OCI-LY3 (cell line): ENCODE results near the gene CLDN14.

ENCODE experiments used
- H2AFZ ChIP-seq: fragments of 200-600, 300-600 bp; shearing (Covaris generic); 2 replicates; pipeline ENCODE4 v1.6.0; 2014; ENCODE audit warnings: antibody characterized with exemption, low read depth, low read length
- H3K27ac ChIP-seq: fragments of 200-600, 300-600 bp; sonication (generic); 2 replicates; pipeline ENCODE4 v1.5.1; 2014; ENCODE audit warnings: mild to moderate bottlenecking, low read length, moderate library complexity, mixed read lengths
- H3K27me3 ChIP-seq: fragments of 200-600, 300-600 bp; sonication (generic); 2 replicates; pipeline ENCODE4 v1.6.1; 2014; ENCODE audit warnings: low read depth, low read length, mixed read lengths
- H3K36me3 ChIP-seq: fragments of 200-600, 300-600 bp; sonication (generic); replicated peaks from 2 replicates; pipeline ENCODE3; 2014; ENCODE audit warnings: low read depth, low read length, mixed read lengths
- H3K4me1 ChIP-seq: fragments of 300-600, 200-600 bp; sonication (generic); 2 replicates; pipeline ENCODE4 v1.6.1; 2014; ENCODE audit warnings: low read length, mixed read lengths
- H3K4me2 ChIP-seq: fragments of 200-600, 300-600 bp; sonication (generic); 2 replicates; pipeline ENCODE4 v1.6.1; 2014; ENCODE audit warnings: low read length, mixed read lengths
- H3K4me3 ChIP-seq: fragments of 300-600, 200-600 bp; sonication (generic); 2 replicates; pipeline ENCODE4 v1.5.1; 2014; ENCODE audit warnings: antibody characterized with exemption, mild to moderate bottlenecking, low read length, moderate library complexity
- H3K79me2 ChIP-seq: fragments of 300-600, 200-600 bp; shearing (Covaris generic); 2 replicates; pipeline ENCODE4 v1.6.1; 2014; ENCODE audit warnings: mild to moderate bottlenecking, low read length, mixed read lengths
- H3K9ac ChIP-seq: fragments of 300-600, 200-600 bp; shearing (Covaris generic); 2 replicates; pipeline ENCODE4 v1.6.0; 2014; ENCODE audit warnings: mild to moderate bottlenecking, low read length, moderate library complexity
- H3K9me3 ChIP-seq: fragments of 200-600, 300-600 bp; shearing (Covaris generic); 2 replicates; pipeline ENCODE4 v1.6.1; 2014; ENCODE audit warnings: low read length, mixed read lengths; ENCODE audit not compliant: insufficient read depth
- H4K20me1 ChIP-seq: fragments of 200-600, 300-600 bp; sonication (generic); 2 replicates; pipeline ENCODE4 v1.6.1; 2016; ENCODE audit warnings: low read length, mixed read lengths; ENCODE audit not compliant: insufficient read depth
- EZH2phosphoT487 ChIP-seq: fragments of 200-600 bp; shearing (Covaris generic); IDR thresholded peaks from 2 replicates; pipeline ENCODE4 v1.6.1; 2018; ENCODE audit warnings: antibody characterized with exemption, mixed run types, low read depth
- TF ChIP-seq, protein P1 (sequence below): fragments of 200-600, 300-600 bp; sonication (generic); IDR thresholded peaks from 2 replicates; pipeline ENCODE4 v1.5.1; 2014; ENCODE audit warnings: antibody characterized with exemption, low read length, low read depth

CLDN14 gene

DNA sequence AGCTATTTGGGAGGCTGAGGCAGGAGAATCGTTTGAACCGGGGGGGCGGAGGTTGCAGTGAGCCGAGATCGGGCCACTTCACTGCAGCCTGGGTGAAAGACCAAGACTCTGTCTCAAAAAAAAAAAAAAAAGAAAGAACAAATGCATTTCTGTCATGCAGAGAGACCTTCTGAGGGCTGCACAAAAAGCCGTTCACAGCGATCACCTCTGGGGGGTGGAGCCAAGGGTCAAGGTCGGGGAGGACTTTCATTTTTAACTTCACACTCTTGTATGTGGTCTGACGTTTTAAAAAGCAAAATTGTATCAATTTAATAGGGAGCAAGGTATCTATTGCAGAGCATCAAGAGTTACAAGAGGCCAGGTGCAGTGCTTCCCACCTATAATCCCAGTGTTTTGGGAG lies 26.6 kb upstream of the CLDN14 start:
- no peaks in the 10 kb centered on the region for H4K20me1 ChIP-seq
- no peak overlapping the region for H3K4me2 ChIP-seq

DNA sequence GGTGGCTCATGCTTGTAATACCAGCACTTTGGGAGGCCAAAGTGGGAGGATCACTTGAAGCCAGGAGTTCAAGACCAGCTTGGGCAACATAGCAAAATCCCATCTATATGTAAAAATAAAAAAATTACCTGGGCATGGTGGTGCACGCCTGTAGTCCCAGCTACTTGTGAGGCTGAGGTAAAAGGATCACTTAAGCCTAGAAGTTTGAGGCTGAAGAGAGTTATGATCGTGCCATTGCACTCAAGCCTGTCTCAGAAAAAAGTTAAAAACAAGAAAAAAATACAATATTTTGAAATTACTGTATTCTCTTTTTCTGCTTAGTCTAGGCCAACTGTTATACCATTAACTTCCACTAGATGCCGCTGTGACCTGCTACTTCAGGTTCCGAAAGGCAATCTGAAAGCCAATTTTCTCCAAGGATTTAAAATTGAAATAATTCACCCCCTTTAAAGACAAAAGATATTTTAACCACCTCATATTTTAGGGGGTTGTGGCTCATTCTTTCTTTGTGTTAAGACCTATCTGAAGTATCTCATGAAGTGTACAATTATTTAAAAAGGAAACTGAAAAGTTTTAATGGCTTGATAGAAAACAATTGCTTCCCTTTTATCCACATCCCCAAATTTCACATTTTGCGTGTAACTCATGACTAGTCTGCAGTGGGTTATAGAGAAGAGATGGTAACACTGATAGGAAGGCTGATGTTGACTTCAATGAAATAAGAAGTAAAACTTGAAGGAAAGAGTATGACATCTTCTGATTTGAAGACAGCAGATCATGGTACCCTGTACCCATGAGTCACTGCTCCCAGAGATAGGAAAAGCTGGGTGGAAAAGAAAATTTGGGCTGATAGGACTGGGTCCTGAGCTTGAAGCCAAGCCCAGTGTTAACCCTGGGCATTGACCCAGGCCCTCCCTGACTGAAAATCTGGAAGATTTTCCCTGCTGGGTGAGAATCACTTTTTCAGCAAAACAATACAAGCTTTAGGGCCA lies 24.4 kb upstream of the CLDN14 start:
- H3K79me2 ChIP-seq = no peaks in the 10 kb centered on the region
- H3K36me3 ChIP-seq = peaks cover 17% of the 10 kb centered on the region
- H3K4me3 ChIP-seq = no peak overlapping the region
- H3K4me2 ChIP-seq = peak overlapping the region; percentile 34
- peaks cover 26% of the 10 kb centered on the region for H3K4me1 ChIP-seq
- H3K9ac ChIP-seq = peak overlapping the region; percentile 46
- no peak overlapping the region for H2AFZ ChIP-seq
- H3K27ac ChIP-seq = peak overlapping the region; percentile 67
- H3K27me3 ChIP-seq = no peaks in the 10 kb centered on the region
- H3K9me3 ChIP-seq = no peaks in the 10 kb centered on the region
- no peaks in the 10 kb centered on the region for H4K20me1 ChIP-seq
- TF ChIP-seq, protein P1, sequence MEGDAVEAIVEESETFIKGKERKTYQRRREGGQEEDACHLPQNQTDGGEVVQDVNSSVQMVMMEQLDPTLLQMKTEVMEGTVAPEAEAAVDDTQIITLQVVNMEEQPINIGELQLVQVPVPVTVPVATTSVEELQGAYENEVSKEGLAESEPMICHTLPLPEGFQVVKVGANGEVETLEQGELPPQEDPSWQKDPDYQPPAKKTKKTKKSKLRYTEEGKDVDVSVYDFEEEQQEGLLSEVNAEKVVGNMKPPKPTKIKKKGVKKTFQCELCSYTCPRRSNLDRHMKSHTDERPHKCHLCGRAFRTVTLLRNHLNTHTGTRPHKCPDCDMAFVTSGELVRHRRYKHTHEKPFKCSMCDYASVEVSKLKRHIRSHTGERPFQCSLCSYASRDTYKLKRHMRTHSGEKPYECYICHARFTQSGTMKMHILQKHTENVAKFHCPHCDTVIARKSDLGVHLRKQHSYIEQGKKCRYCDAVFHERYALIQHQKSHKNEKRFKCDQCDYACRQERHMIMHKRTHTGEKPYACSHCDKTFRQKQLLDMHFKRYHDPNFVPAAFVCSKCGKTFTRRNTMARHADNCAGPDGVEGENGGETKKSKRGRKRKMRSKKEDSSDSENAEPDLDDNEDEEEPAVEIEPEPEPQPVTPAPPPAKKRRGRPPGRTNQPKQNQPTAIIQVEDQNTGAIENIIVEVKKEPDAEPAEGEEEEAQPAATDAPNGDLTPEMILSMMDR = peak; percentile 82
- TF ChIP-seq EZH2phosphoT487 = no peak

More for the DNA sequence above, 26.6 kb upstream of the CLDN14 start:
- H3K9me3 ChIP-seq = no peaks in the 10 kb centered on the region
- H3K4me1 ChIP-seq = peaks cover 38% of the 10 kb centered on the region
- H3K27ac ChIP-seq = no peak overlapping the region
- H2AFZ ChIP-seq = no peak overlapping the region
- H3K9ac ChIP-seq = no peak overlapping the region
- H3K4me3 ChIP-seq = no peak overlapping the region
- TF ChIP-seq EZH2phosphoT487 = no peak
- TF ChIP-seq, protein P1 = no peak
- peaks cover 35% of the 10 kb centered on the region for H3K36me3 ChIP-seq
- H3K79me2 ChIP-seq = no peaks in the 10 kb centered on the region
- no peaks in the 10 kb centered on the region for H3K27me3 ChIP-seq

DNA sequence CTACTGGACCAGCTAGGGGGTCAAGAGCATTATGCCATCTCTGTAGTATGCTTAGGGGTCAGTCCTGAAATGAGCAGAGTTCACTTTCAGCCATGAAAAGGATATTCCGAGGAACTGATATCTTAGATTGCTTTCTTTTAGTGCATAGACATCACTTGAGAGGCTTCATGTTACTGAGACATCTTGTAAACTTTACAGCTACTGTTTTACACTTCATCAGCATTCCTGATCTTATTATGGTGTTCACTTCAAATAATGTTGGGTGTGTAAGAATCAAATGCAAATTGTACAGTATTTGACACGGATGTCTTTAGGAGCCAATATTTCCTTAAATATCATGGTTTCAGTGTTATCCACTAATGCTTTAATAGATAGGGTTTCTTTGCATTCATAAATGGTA lies 22.4 kb upstream of the CLDN14 start:
- Histone ChIP-seq H3K9me3 (no peaks in the 10 kb centered on the region), H3K9ac (no peak overlapping the region), H3K4me3 (no peak overlapping the region), H3K27me3 (no peaks in the 10 kb centered on the region), H3K4me2 (no peak overlapping the region), H3K36me3 (peaks cover 17% of the 10 kb centered on the region), H3K79me2 (no peaks in the 10 kb centered on the region), H2AFZ (no peak overlapping the region), H3K27ac (no peak overlapping the region), H3K4me1 (peaks cover 26% of the 10 kb centered on the region), H4K20me1 (no peaks in the 10 kb centered on the region)
- TF ChIP-seq, protein P1 = no peak
- TF ChIP-seq EZH2phosphoT487 = no peak

DNA sequence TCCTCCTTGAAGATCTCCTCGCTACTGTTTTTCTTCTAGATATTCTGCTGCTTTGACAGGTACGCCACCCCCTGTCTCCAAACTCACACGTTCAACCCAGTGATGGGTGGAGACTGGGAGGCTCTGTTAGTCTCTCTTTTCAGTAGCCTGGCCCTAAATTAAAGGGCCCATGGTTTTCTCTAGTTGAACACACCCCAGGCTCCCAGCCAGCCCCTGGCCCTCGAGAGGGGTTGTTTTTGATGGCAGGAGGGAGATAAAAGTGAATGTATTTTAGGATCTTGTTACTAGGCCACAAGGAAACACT lies 21.6 kb upstream of the CLDN14 start:
- Histone ChIP-seq H4K20me1 (no peaks in the 10 kb centered on the region), H3K27me3 (no peaks in the 10 kb centered on the region), H3K4me1 (peaks cover 22% of the 10 kb centered on the region), H3K9ac (no peak overlapping the region), H3K4me3 (no peak overlapping the region), H3K79me2 (no peaks in the 10 kb centered on the region), H3K36me3 (peaks cover 14% of the 10 kb centered on the region), H3K4me2 (no peak overlapping the region), H2AFZ (no peak overlapping the region), H3K9me3 (no peaks in the 10 kb centered on the region), H3K27ac (no peak overlapping the region)
- TF ChIP-seq, protein P1 = no peak
- TF ChIP-seq EZH2phosphoT487 = no peak
